Gastroesophageal sphincter (tissue), 3 donors: ENCODE data around the gene MORF4L1.

ENCODE experiments used
- EP300 ChIP-seq: sonication (generic); formaldehyde crosslinking; IDR thresholded peaks from one replicate; pipeline ENCODE4 v1.6.1; 2017; ENCODE audit warnings: antibody characterized with exemption, mild to moderate bottlenecking
- POLR2A ChIP-seq, 2 donors: fragments of 450-650 bp; IDR thresholded peaks; one replicate each; pipeline ENCODE4 v1.6.1; 2017; ENCODE audit warnings: antibody characterized with exemption in 2 of 2, mild to moderate bottlenecking in 2 of 2, moderate library complexity in 1 of 2
- POLR2AphosphoS5 ChIP-seq: sonication (generic); formaldehyde crosslinking; IDR thresholded peaks from one replicate; pipeline ENCODE4 v1.6.1; 2017; ENCODE audit warnings: antibody characterized with exemption
- TF ChIP-seq, protein P1 (sequence below), 4 experiments: fragments of 200-600 bp in 2 of 4; fragments of 450-650 bp in 2 of 4; sonication (generic) in 1 of 4; IDR thresholded peaks; one replicate each; pipeline ENCODE4 v1.5.1; 2017 to 2019; ENCODE audit warnings: antibody characterized with exemption in 4 of 4, mild to moderate bottlenecking in 2 of 4, moderate library complexity in 2 of 4

DNA sequence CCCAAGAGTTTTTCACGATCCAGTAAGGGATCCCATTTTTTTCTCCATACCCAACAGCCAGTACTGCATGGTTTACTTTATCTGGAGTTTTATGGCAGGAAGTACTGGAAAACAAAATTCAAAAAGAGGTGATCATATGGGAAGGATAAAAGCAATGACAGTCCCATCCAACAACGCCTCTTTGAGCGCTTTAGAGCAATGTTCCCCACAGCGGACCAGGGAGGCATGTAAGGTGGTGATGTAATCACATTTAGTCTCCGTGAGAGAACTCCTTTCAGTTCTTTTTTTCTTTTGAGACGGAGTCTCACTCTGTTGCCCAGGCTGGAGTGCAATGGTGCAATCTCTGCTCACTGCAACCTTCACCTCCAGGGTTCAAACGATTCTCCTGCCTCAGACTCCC, 50.3 kb downstream of the MORF4L1 start:
- no peak for TF ChIP-seq POLR2AphosphoS5
- no peak for TF ChIP-seq EP300
- no peak for TF ChIP-seq POLR2A (IDR thresholded peaks at IDR 0.05)
- TF ChIP-seq, protein P1, sequence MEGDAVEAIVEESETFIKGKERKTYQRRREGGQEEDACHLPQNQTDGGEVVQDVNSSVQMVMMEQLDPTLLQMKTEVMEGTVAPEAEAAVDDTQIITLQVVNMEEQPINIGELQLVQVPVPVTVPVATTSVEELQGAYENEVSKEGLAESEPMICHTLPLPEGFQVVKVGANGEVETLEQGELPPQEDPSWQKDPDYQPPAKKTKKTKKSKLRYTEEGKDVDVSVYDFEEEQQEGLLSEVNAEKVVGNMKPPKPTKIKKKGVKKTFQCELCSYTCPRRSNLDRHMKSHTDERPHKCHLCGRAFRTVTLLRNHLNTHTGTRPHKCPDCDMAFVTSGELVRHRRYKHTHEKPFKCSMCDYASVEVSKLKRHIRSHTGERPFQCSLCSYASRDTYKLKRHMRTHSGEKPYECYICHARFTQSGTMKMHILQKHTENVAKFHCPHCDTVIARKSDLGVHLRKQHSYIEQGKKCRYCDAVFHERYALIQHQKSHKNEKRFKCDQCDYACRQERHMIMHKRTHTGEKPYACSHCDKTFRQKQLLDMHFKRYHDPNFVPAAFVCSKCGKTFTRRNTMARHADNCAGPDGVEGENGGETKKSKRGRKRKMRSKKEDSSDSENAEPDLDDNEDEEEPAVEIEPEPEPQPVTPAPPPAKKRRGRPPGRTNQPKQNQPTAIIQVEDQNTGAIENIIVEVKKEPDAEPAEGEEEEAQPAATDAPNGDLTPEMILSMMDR (IDR thresholded peaks at IDR 0.05) = no peak
